SK-N-SH (cell line): Measurements from ENCODE around the gene ADCY5. TPM values are rescaled to one million over a fixed set of nuclear protein-coding genes. Genes with fewer than 3 reads are reported as not detected.

Experiments
- CTCF ChIA-PET: fragments of 300-600, 350-600 bp; formaldehyde crosslinking; extraction: SDS; loops from one replicate; lab custom pipeline; 2021; lab: Yijun Ruan, JAX
- POLR2A ChIA-PET: fragments of 350-600 bp; sonication (Branson Sonifier 250); formaldehyde crosslinking; extraction: SDS; loops from one replicate; lab custom pipeline; 2020; ENCODE audit warnings: antibody characterized with exemption, inconsistent platforms; lab: Yijun Ruan, JAX
- DNase-seq: peaks from one replicate; pipeline ENCODE4 v3.0.0; 2012
- H2AFZ ChIP-seq: fragments of 200-600 bp; sonication (generic); 2 replicates; pipeline ENCODE4 v1.8.1; 2016; ENCODE audit warnings: antibody characterized with exemption, mild to moderate bottlenecking, low read depth
- H3F3A ChIP-seq: fragments of 200-600 bp; sonication (generic); replicated peaks from 2 replicates; pipeline ENCODE3; 2016; ENCODE audit warnings: antibody characterized with exemption, mild to moderate bottlenecking; ENCODE audit not compliant: insufficient read depth
- H3K27ac ChIP-seq, 2 experiments: fragments of 200-500 bp in 1 of 2; fragments of 200-600 bp in 1 of 2; sonication (Bioruptor generic) in 1 of 2; sonication (generic), shearing (Covaris generic) in 1 of 2; 2 replicates each; pipeline versions ENCODE4 v1.5.1 to v1.6.1; 2014 to 2016; ENCODE audit warnings: low read depth in 2 of 2, inconsistent platforms in 1 of 2, low read length in 1 of 2, mild to moderate bottlenecking in 1 of 2, mixed read lengths in 1 of 2
- H3K27me3 ChIP-seq: fragments of 200-600 bp; sonication (generic), shearing (Covaris generic); 2 replicates; pipeline ENCODE4 v1.6.1; 2016; ENCODE audit warnings: mixed run types; ENCODE audit not compliant: insufficient read depth
- H3K36me3 ChIP-seq, 2 experiments: fragments of 200-500 bp in 1 of 2; fragments of 200-600 bp in 1 of 2; sonication (Bioruptor generic) in 1 of 2; sonication (generic) in 1 of 2; replicated peaks in 1 of 2; 2 replicates each; pipeline versions ENCODE3 to v1.5.1; 2014 to 2016; ENCODE audit warnings: low read length in 1 of 2, mild to moderate bottlenecking in 1 of 2; ENCODE audit not compliant: insufficient read depth in 2 of 2, control insufficient read depth in 1 of 2
- H3K4me1 ChIP-seq, 2 experiments: fragments of 200-500 bp in 1 of 2; fragments of 200-600 bp in 1 of 2; sonication (Bioruptor generic) in 1 of 2; sonication (generic), shearing (Covaris generic) in 1 of 2; 2 replicates each; pipeline versions ENCODE4 v1.5.1 to v1.6.1; 2014 to 2016; ENCODE audit warnings: low read depth in 1 of 2, low read length in 1 of 2, mixed run types in 1 of 2; ENCODE audit not compliant: insufficient read depth in 2 of 2, control insufficient read depth in 1 of 2
- H3K4me2 ChIP-seq: fragments of 200-600 bp; sonication (generic), shearing (Covaris generic); 2 replicates; pipeline ENCODE4 v1.6.1; 2017; ENCODE audit warnings: mixed run types
- H3K4me3 ChIP-seq, 2 experiments: fragments of 200-500 bp in 1 of 2; fragments of 200-600 bp in 1 of 2; sonication (Bioruptor generic) in 1 of 2; sonication (generic), shearing (Covaris generic) in 1 of 2; 2 replicates each; pipeline versions ENCODE4 v1.5.1 to v1.8.1; 2014 to 2016; ENCODE audit warnings: low read depth in 2 of 2, inconsistent platforms in 1 of 2, low read length in 1 of 2, mild to moderate bottlenecking in 1 of 2, mixed read lengths in 1 of 2, moderate library complexity in 1 of 2
- H3K79me2 ChIP-seq: fragments of 200-600 bp; sonication (generic); 2 replicates; pipeline ENCODE4 v1.8.1; 2017; ENCODE audit warnings: mild to moderate bottlenecking; ENCODE audit not compliant: insufficient read depth
- H3K9ac ChIP-seq: fragments of 200-600 bp; sonication (generic); 2 replicates; pipeline ENCODE4 v1.6.1; 2017; ENCODE audit warnings: mixed run types
- H3K9me2 ChIP-seq: fragments of 200-600 bp; sonication (generic); 2 replicates; pipeline ENCODE4 v1.6.1; 2017; ENCODE audit warnings: mixed run types
- H3K9me3 ChIP-seq: fragments of 200-600 bp; sonication (generic); 2 replicates; pipeline ENCODE4 v1.6.1; 2017; ENCODE audit warnings: mixed run types, mild to moderate bottlenecking, moderate library complexity
- H4K20me1 ChIP-seq: fragments of 200-600 bp; sonication (generic); 2 replicates; pipeline ENCODE4 v1.6.1; 2017; ENCODE audit warnings: mild to moderate bottlenecking, mixed run types; ENCODE audit not compliant: insufficient read depth
- CHD2 ChIP-seq: fragments of 150-350 bp; IDR thresholded peaks from 2 replicates; pipeline ENCODE4 v1.6.1; 2018; ENCODE audit warnings: low read length; ENCODE audit not compliant: partially characterized antibody
- CTCF ChIP-seq: fragments of 200-600 bp; sonication (generic); IDR thresholded peaks from 2 replicates; pipeline ENCODE4 v1.6.1; 2017; ENCODE audit warnings: antibody characterized with exemption, mild to moderate bottlenecking, moderate library complexity
- FOSL2 ChIP-seq: IDR thresholded peaks from 2 replicates; pipeline ENCODE4 v1.4.0; 2012; ENCODE audit warnings: low read depth, mild to moderate bottlenecking, moderate library complexity, borderline replicate concordance
- FOXJ3 ChIP-seq: sonication (generic); formaldehyde crosslinking; IDR thresholded peaks from 2 replicates; pipeline ENCODE4 v1.5.1; 2020; ENCODE audit warnings: mild to moderate bottlenecking, missing genetic modification reagents
- FOXM1 ChIP-seq: IDR thresholded peaks from 2 replicates; pipeline ENCODE4 v1.4.0; 2012; ENCODE audit warnings: low read depth, mild to moderate bottlenecking
- GATA2 ChIP-seq: sonication (generic); formaldehyde crosslinking; IDR thresholded peaks from 2 replicates; pipeline ENCODE4 v1.5.0; 2020; ENCODE audit warnings: mild to moderate bottlenecking, missing genetic modification reagents
- JUND ChIP-seq: IDR thresholded peaks from 2 replicates; pipeline ENCODE4 v1.4.0; 2012
- MEF2A ChIP-seq: IDR thresholded peaks from 2 replicates; pipeline ENCODE4 v1.4.0; 2012; ENCODE audit warnings: low read depth, borderline replicate concordance
- NFIC ChIP-seq: IDR thresholded peaks from 2 replicates; pipeline ENCODE4 v1.4.0; 2012; ENCODE audit warnings: borderline replicate concordance
- NRF1 ChIP-seq: IDR thresholded peaks from 2 replicates; pipeline ENCODE4 v1.6.1; 2012; ENCODE audit warnings: low read depth, mild to moderate bottlenecking, low read length
- POLR2AphosphoS5 ChIP-seq: IDR thresholded peaks from 2 replicates; pipeline ENCODE4 v1.6.1; 2012; ENCODE audit warnings: low read depth, low read length
- REST ChIP-seq: IDR thresholded peaks from 2 replicates; pipeline ENCODE4 v1.6.1; 2012; ENCODE audit warnings: mild to moderate bottlenecking, low read depth, low read length, moderate library complexity
- RXRA ChIP-seq: IDR thresholded peaks from 2 replicates; pipeline ENCODE4 v1.4.0; 2012; ENCODE audit warnings: low read depth, mild to moderate bottlenecking, borderline replicate concordance
- WGBS: methylation state at CpG from one replicate; pipeline ENCODE4 v1.1.6; 2017; ENCODE audit warnings: low lambda C conversion rate; 5-methylcytosine and 5-hydroxymethylcytosine counted together
- polyA plus RNA-seq, 3 experiments: library from polyadenylated mRNA; depleted of rRNA; stranded (reverse); fragments of >200 nt; gene quantifications; 2 replicates each; pipeline ENCODE4 v1.2.3, GENCODE V29; 2012
- TF ChIP-seq, protein P1 (sequence below): fragments of 150-350 bp; IDR thresholded peaks from 2 replicates; pipeline ENCODE4 v1.6.1; 2016; ENCODE audit warnings: mild to moderate bottlenecking, low read depth, low read length
- TF ChIP-seq, protein P2 (sequence below): IDR thresholded peaks from 2 replicates; pipeline ENCODE4; 2012
- TF ChIP-seq, protein P3 (sequence below): IDR thresholded peaks from 2 replicates; pipeline ENCODE4 v1.4.0; 2012; ENCODE audit warnings: low read depth

ADCY5 gene
- polyA plus RNA-seq, 1 of the 3 experiments (the other 2 are of a cell fraction): 0.21 TPM

DNA sequence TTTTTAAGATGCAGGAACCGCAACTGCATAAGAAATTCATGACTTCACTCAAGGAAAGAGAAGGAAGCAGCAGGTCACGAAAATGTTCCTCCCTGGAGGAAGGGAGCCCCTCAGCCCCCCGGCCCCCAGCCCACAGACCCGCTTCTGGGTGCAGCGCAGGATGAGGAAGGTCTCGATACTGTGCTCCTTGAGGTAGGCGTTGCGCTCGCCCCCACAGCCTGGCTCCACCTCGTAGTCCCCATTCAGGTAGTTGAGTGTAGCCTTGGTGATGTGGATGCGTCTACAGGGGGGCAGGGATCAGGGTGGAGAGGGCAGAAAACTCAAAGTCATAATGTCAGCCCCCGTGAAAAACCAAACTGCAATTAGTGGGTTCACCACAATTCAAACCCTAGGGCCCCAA lies 121.4 kb downstream of the ADCY5 start:
- H3F3A ChIP-seq: no peaks in the 10 kb centered on the region

More for the DNA sequence above, 121.4 kb downstream of the ADCY5 start:
- no peaks in the 10 kb centered on the region for H3K36me3 ChIP-seq
- H3K27me3 ChIP-seq: peaks cover 26% of the 10 kb centered on the region
- no peak overlapping the region for H3K9ac ChIP-seq
- no peak overlapping the region for H2AFZ ChIP-seq
- TF ChIP-seq POLR2AphosphoS5: no peak
- no peak for TF ChIP-seq RXRA
- TF ChIP-seq CHD2: no peak
- TF ChIP-seq, protein P1, sequence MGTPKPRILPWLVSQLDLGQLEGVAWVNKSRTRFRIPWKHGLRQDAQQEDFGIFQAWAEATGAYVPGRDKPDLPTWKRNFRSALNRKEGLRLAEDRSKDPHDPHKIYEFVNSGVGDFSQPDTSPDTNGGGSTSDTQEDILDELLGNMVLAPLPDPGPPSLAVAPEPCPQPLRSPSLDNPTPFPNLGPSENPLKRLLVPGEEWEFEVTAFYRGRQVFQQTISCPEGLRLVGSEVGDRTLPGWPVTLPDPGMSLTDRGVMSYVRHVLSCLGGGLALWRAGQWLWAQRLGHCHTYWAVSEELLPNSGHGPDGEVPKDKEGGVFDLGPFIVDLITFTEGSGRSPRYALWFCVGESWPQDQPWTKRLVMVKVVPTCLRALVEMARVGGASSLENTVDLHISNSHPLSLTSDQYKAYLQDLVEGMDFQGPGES: no peak
- no peak for TF ChIP-seq MEF2A
- no peak for TF ChIP-seq FOXJ3 (CRISPR knock-in tag)
- TF ChIP-seq NRF1: no peak
- no peak for TF ChIP-seq NFIC
- TF ChIP-seq, protein P2, sequence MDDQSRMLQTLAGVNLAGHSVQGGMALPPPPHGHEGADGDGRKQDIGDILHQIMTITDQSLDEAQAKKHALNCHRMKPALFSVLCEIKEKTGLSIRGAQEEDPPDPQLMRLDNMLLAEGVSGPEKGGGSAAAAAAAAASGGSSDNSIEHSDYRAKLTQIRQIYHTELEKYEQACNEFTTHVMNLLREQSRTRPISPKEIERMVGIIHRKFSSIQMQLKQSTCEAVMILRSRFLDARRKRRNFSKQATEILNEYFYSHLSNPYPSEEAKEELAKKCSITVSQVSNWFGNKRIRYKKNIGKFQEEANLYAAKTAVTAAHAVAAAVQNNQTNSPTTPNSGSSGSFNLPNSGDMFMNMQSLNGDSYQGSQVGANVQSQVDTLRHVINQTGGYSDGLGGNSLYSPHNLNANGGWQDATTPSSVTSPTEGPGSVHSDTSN: no peak
- TF ChIP-seq GATA2 (CRISPR knock-in tag): no peak
- TF ChIP-seq REST: no peak
- no peak for TF ChIP-seq FOSL2
- TF ChIP-seq FOXM1: no peak
- TF ChIP-seq, protein P3, sequence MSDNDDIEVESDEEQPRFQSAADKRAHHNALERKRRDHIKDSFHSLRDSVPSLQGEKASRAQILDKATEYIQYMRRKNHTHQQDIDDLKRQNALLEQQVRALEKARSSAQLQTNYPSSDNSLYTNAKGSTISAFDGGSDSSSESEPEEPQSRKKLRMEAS: no peak
- TF ChIP-seq JUND: no peak
- no peak for TF ChIP-seq CTCF
- H3K9me2 ChIP-seq: no peaks in the 10 kb centered on the region
- whole genome bisulfite sequencing: 63% methylated on average over 11 of the region's 12 CpGs
- no peaks in the 10 kb centered on the region for H4K20me1 ChIP-seq
- H3K4me1 ChIP-seq: peaks cover 0 to 8% of the 10 kb centered on the region in 2 experiments; a peak in 1 of 4 replicates
- DNase-seq: no peak
- no peak overlapping the region for H3K27ac ChIP-seq
- no peaks in the 10 kb centered on the region for H3K79me2 ChIP-seq
- ChIA-PET POLR2A (no interaction called here), CTCF (interaction anchor here (1.0 to 16.2 kb wide), 7 partner anchors 11 to 232 kb away, joined by 3 to 275 read pairs (median 17); no protein-coding TSS in a partner anchor)
- H3K9me3 ChIP-seq: no peaks in the 10 kb centered on the region
- no peak overlapping the region for H3K4me3 ChIP-seq
- H3K4me2 ChIP-seq: no peak overlapping the region
